GM12892 (cell line): ENCODE results near the gene RBP3.

ENCODE experiments used
- POLR2A ChIP-seq: IDR thresholded peaks from 2 replicates; pipeline ENCODE4 v1.6.1; 2011; ENCODE audit warnings: low read depth, low read length, control low read depth
- POLR2AphosphoS5 ChIP-seq: IDR thresholded peaks from 2 replicates; pipeline ENCODE4 v1.6.1; 2011; ENCODE audit warnings: low read depth, low read length, control low read depth
- TAF1 ChIP-seq: IDR thresholded peaks from 2 replicates; pipeline ENCODE4 v1.6.1; 2011; ENCODE audit warnings: low read depth, mild to moderate bottlenecking, control low read depth, low read length, borderline replicate concordance

GRCh38 chr10:47406548-47406869, 58.3 kb downstream of the RBP3 start:
- TF ChIP-seq POLR2A (no peak), TAF1 (no peak), POLR2AphosphoS5 (no peak)
